CD4-positive, alpha-beta T cell treated with Interleukin-4 for 1 hour (primary cell): ENCODE results near the gene NOTO.
A peak's percentile ranks its signal among the peaks of the same experiment; 100 is the strongest.

Experiments used
- DNase-seq, 2 donors: peaks; one replicate each; pipeline ENCODE4 v3.0.0-alpha.2; 2020 to 2022

Gene NOTO

GRCh38 chr2:73235315-73236028, 33.1 kb downstream of the NOTO start:
- DNase-seq, result peak in 1 of 2 donors; percentile 20

- no peak for DNase-seq
Measured at GRCh38 chr2:73237168-73237567, 34.8 kb downstream of the NOTO start.

DNA sequence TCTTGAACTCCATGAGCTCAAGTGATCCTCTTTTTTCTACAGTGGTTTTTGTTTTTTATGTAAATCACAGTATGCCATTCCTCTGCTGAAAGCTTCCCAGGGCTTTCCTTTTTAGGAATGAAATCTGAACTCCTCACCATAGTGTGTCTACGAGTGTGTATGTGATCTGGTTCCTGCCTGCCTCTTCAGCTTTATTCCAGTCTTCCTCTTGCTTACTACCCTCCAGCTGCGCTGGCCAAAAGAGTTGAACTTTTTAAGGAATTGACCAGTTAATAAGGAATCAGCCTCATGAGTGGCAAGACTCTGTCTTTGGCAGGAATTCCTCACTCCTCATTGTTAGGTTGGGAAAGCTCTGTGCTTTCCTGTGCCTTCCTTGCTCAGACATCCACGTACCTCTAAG, 35.8 kb downstream of the NOTO start:
- DNase-seq, result no peak

GRCh38 chr2:73238976-73239375, 36.6 kb downstream of the NOTO start:
- no peak for DNase-seq

DNA sequence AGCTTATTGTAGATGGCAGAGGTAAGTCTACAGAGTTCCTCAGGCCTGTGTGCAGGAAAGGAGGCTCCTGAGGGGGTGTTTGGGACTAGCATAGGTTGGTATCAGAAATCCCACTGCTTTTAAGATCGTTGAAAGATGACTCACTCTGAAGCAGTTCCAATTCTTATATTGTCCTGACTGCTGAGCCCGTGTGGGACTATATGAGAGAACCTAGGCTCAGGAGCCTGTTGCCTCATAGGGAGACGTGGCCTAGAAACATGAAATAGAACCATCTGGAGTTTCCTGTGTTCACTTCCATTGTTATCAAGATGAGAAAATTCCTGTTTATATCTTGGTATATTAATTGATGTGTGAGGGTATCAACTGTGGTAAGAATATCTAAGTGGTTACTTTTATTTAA, 37.4 kb downstream of the NOTO start:
- no peak for DNase-seq

GRCh38 chr2:73243884-73244570, 41.7 kb downstream of the NOTO start:
- DNase-seq, result no peak

- DNase-seq, result no peak
Measured at GRCh38 chr2:73244580-73244979, 42.2 kb downstream of the NOTO start.

DNA sequence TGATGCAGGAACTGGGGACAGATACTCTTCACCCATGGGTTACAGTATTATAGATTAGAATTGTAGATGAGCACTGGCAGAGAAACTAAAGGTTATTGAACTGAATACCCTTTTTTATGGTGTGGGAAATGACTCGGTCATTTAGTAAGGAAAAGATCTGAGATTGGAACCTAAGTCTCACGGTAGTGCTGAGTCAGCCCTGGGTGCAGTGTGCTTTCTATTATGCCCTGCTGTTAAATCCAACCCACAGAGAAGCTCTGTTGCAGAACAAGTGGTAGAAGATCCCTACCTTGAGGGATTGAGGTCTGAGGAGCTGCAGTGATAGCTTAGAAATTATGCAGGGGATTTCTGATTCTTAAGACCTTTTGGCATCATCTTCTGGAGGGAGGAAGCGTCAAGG, 44.5 kb downstream of the NOTO start:
- DNase-seq, result no peak

DNA sequence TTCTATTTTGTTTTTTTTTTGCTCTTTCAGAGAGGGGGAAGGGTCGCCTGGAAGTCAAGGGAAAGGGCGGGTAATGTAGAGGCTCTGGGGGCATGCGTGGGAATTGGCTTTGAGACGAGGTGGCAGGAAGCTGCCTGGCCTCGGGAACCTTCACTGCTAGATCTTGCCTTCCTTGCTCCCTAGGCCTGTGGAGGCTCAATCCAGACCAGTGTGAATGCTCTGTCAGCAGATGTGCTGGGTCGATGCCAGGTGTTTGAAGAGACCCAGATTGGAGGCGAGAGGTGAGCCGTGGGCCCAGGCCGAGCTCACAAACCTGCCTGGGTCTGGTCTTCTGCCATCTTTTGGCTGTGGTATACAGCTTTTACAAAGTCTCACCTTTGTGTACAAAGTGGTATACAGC, 47.3 kb downstream of the NOTO start:
- no peak for DNase-seq

DNA sequence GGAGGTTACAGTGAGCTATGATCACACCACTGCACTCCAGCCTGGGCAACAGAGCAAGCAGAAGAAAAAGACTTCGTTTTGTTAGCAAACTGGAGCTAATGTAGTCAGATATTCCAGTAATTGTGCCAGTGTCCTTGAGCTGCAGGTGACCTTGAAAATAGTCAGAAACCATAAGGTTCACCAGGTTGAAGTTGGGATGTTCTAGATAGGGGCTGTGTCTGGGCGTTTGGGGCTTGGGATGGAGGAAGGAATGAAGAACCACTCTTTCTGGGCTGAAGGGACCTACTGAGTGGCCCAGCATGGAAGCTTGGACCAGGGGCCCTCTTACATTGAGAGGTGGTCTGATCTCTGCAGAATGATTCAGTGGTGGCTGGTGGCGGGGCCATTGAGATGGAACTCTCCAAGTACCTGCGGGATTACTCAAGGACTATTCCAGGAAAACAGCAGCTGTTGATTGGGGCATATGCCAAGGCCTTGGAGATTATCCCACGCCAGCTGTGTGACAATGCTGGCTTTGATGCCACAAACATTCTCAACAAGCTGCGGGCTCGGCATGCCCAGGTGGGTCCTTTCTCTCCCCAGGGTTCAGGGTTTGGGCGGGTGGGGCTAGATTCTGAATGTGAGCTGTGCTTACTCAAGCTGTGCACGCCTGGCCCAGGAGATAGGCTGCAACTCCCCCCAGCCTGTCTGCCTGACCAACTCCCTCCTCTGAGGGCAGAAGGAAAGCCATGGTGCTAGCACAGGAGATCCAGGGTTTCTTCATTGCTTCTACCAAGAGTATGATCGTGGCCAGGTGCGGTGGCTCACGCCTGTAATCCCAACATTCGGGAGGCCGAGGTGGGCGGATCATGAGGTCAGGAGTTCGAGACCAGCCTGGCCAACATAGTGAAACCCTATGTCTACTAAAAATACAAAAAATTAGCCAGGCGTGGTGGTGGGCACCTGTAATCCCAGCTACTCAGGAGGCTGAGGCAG, 48.8 kb downstream of the NOTO start:
- DNase-seq, result no peak

DNA sequence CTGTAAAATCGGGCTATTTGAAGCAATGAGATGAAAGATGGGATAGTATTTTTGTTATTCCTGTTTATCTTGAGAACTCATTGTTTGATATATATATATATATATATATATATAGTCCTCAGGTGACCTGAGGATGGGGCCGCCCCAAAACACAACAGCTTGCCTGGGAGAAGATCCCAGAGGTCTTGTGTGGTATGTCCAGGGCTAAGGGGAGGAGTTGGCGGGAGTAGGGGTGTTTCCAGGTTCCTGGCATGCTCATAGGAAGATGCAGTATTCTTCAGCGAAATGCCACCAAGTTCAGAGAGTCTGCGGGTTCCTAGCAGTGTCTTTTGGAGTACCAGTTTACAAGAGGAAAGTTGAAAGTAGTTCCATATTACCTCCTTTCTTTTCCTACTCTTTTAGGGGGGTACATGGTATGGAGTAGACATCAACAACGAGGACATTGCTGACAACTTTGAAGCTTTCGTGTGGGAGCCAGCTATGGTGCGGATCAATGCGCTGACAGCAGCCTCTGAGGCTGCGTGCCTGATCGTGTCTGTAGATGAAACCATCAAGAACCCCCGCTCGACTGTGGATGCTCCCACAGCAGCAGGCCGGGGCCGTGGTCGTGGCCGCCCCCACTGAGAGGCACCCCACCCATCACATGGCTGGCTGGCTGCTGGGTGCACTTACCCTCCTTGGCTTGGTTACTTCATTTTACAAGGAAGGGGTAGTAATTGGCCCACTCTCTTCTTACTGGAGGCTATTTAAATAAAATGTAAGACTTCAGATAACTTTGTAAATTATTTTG, 50.1 kb downstream of the NOTO start:
- no peak for DNase-seq

DNA sequence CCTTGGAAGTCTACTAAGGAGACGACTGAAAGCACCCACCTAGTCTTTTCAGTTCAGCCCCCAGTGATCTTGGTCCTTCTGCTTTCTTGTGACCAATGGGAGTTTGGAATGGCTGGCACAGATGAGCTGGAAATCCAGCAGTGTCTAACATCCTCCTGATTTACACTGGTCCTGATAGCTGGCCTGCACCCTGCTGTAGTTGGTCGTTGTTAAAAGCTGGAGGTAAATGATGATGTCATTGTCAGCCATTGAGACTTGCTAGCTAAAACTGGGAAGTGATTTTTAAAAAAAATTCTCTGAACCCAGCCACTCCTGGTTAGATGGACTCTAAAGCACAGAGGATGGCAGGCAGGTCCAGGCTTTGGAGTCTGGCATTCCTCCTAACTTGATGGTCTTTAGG, 51.0 kb downstream of the NOTO start:
- no peak for DNase-seq

DNA sequence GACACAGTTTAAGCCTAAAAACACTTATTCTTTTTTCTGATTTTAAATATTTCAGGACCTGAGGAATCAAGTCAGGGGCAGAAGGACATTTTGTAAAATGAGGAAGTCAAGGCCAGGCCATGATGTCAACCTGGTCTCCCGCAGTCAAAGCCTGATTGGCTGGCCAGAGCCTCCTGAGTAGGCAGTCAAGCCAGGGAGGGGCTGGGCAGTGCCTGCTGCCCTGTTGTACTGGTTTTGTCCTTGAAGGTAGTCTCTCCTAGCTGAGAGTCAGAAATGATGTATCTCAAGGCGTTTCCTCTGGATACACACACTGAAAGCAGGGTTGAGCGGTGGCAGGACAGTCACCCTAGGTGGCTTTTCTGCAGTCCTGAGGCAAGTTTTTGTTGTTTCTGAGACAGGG, 51.5 kb downstream of the NOTO start:
- DNase-seq, result peak in 1 of 2 donors; percentile 35

DNA sequence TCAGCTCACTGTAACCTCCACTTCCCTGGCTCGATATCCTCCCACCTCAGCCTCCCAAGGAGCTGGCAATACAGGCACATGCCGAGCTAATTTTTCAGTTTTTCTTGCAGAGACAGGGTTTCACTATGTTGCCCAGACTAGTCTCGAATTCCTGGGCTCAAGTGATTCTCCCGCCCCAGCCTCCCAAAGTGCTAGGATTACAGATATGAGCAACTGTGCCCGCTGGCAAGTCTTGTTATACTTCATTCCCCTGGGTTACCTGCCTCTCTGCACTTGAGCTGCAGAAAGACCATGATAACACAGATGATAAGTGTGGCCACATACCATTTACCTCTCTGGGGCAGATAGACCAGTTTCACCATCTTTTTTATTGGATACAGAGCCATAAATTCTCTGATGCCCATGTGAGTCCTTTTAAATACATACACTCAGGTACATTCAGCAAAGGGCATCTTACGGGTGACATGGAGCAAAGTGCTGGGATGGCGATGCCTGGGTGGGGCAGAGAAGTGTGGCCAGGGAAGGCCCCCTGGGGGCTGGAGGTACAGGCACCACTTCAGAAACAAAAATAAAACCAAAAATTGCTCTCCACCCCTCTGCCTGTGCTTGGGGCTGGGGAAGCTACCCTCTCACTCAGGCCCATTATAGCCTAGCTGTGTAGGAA, 52.1 kb downstream of the NOTO start:
- DNase-seq, result no peak

- no peak for DNase-seq
Measured at GRCh38 chr2:73255007-73255644, 52.8 kb downstream of the NOTO start.

GRCh38 chr2:73255907-73256617, 53.7 kb downstream of the NOTO start:
- DNase-seq, result no peak

DNA sequence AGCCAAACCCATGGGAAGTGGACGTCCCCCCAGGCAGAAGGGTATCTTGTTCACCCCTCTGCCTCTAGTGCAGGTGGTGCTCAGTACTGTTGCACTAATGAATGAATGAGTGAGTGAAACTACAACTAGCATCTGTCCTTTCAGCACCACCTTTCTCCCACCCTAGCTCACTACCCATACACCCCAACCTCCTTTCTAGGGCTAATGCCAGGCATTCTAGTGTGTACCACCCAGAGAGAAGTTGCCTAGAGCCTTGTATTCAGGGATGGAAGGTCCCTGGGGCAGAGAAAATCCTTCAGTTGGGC, 54.2 kb downstream of the NOTO start:
- DNase-seq, result no peak

DNA sequence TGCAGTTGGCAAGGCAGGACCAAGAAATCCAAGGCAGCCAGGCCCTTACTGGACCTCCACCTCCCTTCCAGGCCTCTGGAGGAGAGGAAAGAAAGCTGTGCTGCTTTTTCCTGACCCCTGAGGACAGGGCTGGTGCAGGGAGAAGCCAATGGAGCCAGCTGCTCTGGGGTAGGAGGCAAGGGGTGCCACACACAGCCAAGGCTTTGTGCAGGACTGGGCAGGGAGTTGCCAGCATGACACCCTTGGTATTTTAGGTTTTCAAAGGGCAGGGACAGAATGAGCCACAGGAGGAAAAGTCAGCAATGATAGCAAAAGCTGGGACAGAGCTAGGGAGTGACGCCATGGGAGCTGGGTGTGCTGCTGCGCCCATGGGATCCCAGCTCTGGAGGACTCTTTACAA, 54.6 kb downstream of the NOTO start:
- no peak for DNase-seq

- DNase-seq, result peak; percentile 13 to 20
Measured at GRCh38 chr2:73257425-73258125, 55.2 kb downstream of the NOTO start.

DNA sequence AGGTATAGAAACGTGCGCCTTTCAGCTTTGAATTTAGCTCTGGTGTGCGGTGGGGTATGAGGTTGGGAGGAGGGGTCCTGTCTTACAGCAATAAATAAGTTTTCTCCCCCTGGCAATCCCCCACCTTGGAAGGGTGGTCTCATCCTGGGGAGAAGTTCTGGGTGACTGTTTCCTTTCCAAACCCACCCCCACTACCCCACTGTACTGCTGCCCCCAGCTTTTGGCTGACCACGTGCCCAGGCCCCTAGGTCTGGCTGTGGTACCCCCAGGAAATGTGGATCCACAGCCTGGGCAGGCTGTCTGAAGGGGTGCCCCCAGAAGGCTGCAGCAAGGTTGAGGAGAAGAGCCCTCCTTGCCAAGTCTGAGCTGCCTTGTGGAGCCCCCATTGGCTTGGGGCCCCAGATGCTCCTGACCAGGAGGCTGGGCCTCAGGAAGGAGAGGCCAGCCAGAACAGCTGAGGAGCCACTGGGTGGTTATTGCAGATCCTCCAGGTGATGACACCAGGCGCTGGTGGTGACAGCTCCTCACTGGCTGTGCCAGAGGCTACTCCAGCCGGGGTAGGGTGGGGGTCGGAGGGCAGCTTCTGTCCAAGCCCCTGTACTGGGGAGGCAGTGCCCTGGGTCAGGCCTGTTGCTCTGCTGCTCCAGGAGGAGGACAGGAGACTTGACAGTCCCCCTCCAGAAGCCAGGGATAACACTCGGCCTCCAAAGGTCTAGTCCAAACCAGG, 56.0 kb downstream of the NOTO start:
- no peak for DNase-seq
